Caco-2 (cell line): Measurements from ENCODE around the gene ANO10. TPM values are rescaled to one million over a fixed set of nuclear protein-coding genes. Genes with fewer than 3 reads are reported as not detected.

Experiments
- BruUV-seq: library from RNA; stranded (reverse); fragments of 400-500 nt; replicated peaks from 2 replicates; lab custom pipeline; 2021; lab: Mats Ljungman, UMichigan
- CTCF ChIA-PET: fragments of 300-600 bp; sonication (Branson Sonifier 250); formaldehyde crosslinking; loops from one replicate; lab custom pipeline; 2022; ENCODE audit warnings: antibody characterized with exemption; lab: Charles Lee
- POLR2A ChIA-PET: fragments of 300-600 bp; sonication (Branson Sonifier 250); formaldehyde crosslinking; loops from one replicate; lab custom pipeline; 2022; ENCODE audit warnings: antibody characterized with exemption; lab: Charles Lee
- DNase-seq, 2 experiments: peaks; one replicate each; pipeline versions ENCODE4 v3.0.0 to v3.0.0-alpha.2; 2020 to 2022
- H3K27me3 ChIP-seq: replicated peaks from 2 replicates; pipeline ENCODE4 v1.6.0; 2011; ENCODE audit warnings: low read length; ENCODE audit not compliant: control insufficient read depth, insufficient read depth
- H3K36me3 ChIP-seq: 2 replicates; pipeline ENCODE4 v1.5.1; 2011; ENCODE audit warnings: low read length; ENCODE audit not compliant: control insufficient read depth, insufficient read depth
- H3K4me1 ChIP-seq: fragments of 250-450 bp; sonication (Bioruptor Pico); 2 replicates; pipeline ENCODE4 v1.5.1; 2020; ENCODE audit warnings: mild to moderate bottlenecking
- H3K4me3 ChIP-seq: 2 replicates; pipeline ENCODE4 v1.5.1; 2011; ENCODE audit warnings: low read depth, mild to moderate bottlenecking, control low read depth, low read length
- H3K9me3 ChIP-seq: fragments of 250-450 bp; sonication (Bioruptor Pico); 2 replicates; pipeline ENCODE4 v1.5.1; 2020; ENCODE audit warnings: mild to moderate bottlenecking, moderate library complexity
- H3K27ac Mint-ChIP-seq: one replicate; pipeline ENCODE4 v1.8.0; 2022; ENCODE audit warnings: mixed read lengths; ENCODE audit not compliant: unreplicated experiment
- H3K27me3 Mint-ChIP-seq: one replicate; pipeline ENCODE4 v1.8.0; 2022; ENCODE audit warnings: mixed read lengths; ENCODE audit not compliant: insufficient read depth, unreplicated experiment
- H3K36me3 Mint-ChIP-seq: one replicate; pipeline ENCODE4 v1.8.0; 2022; ENCODE audit warnings: mild to moderate bottlenecking, mixed read lengths; ENCODE audit not compliant: insufficient read depth, unreplicated experiment
- H3K4me1 Mint-ChIP-seq: one replicate; pipeline ENCODE4 v1.8.0; 2022; ENCODE audit warnings: low read depth, mixed read lengths; ENCODE audit not compliant: unreplicated experiment
- H3K4me3 Mint-ChIP-seq: one replicate; pipeline ENCODE4 v1.8.0; 2022; ENCODE audit warnings: mild to moderate bottlenecking, moderate library complexity, mixed read lengths; ENCODE audit not compliant: unreplicated experiment
- H3K9me3 Mint-ChIP-seq: one replicate; pipeline ENCODE4 v1.8.0; 2022; ENCODE audit warnings: mixed read lengths; ENCODE audit not compliant: unreplicated experiment
- intact Hi-C: fragments of 100-400 bp; cut with micrococcal nuclease; formaldehyde crosslinking; loops from one replicate; pipeline ENCODE4 v1.10.0; 2022; ENCODE audit not compliant: unreplicated experiment
- total RNA-seq: library from RNA; stranded (reverse); gene quantifications from 2 replicates; pipeline ENCODE4 v1.2.3, GENCODE V29; 2022
- TF ChIP-seq, protein P1 (sequence below), 2 experiments: fragments of 200-600 bp in 1 of 2; IDR thresholded peaks; 1 replicate in 1 of 2; 2 replicates in 1 of 2; pipeline versions ENCODE4 v1.5.1 to v1.8.0; 2011 to 2022; ENCODE audit warnings: antibody characterized with exemption in 1 of 2, control low read depth in 1 of 2, inconsistent platforms in 1 of 2, low read depth in 1 of 2, low read length in 1 of 2, mild to moderate bottlenecking in 1 of 2, moderate library complexity in 1 of 2; ENCODE audit not compliant: insufficient read depth in 1 of 2, severe bottlenecking in 1 of 2, unreplicated experiment in 1 of 2

The ANO10 gene
- total RNA-seq, 1 experiment from 2014 or later: 24.1 TPM

DNA sequence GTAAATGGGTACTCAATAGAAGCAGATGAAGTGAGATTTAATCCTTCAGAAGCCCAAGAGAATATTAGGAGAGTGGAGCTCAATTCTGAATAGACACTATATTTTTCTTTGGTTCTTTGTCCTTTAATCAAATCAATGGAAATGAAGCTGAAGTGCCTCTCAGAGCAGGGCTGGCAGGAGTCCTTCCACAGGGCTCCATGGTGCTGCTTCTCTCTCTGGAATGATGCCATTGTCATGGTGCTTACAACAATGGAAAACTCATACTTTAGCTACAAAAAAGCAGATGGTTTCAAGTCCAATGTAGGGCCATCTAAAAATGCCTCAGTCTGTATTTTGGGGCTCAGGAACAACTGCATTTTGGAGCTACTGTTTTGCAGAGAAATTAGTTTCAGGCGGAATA is 210.4 kb downstream of the ANO10 start:
- no TSS peak for BruUV-seq
- intact Hi-C loops: no loop called here
- Mint-ChIP-seq H3K27me3 (no peaks in the 10 kb centered on the region), H3K4me1 (peaks cover 6% of the 10 kb centered on the region), H3K27ac (no peak overlapping the region), H3K9me3 (no peaks in the 10 kb centered on the region), H3K4me3 (no peak overlapping the region), H3K36me3 (no peaks in the 10 kb centered on the region)
- Histone ChIP-seq H3K36me3 (no peaks in the 10 kb centered on the region), H3K4me3 (no peak overlapping the region), H3K27me3 (no peaks in the 10 kb centered on the region), H3K9me3 (no peaks in the 10 kb centered on the region), H3K4me1 (no peaks in the 10 kb centered on the region)
- DNase-seq: no peak
- POLR2A ChIA-PET: no interaction called here
- TF ChIP-seq, protein P1, sequence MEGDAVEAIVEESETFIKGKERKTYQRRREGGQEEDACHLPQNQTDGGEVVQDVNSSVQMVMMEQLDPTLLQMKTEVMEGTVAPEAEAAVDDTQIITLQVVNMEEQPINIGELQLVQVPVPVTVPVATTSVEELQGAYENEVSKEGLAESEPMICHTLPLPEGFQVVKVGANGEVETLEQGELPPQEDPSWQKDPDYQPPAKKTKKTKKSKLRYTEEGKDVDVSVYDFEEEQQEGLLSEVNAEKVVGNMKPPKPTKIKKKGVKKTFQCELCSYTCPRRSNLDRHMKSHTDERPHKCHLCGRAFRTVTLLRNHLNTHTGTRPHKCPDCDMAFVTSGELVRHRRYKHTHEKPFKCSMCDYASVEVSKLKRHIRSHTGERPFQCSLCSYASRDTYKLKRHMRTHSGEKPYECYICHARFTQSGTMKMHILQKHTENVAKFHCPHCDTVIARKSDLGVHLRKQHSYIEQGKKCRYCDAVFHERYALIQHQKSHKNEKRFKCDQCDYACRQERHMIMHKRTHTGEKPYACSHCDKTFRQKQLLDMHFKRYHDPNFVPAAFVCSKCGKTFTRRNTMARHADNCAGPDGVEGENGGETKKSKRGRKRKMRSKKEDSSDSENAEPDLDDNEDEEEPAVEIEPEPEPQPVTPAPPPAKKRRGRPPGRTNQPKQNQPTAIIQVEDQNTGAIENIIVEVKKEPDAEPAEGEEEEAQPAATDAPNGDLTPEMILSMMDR (IDR thresholded peaks at IDR 0.05; ENCODE audit: insufficient read depth in 1 of 2, low read depth in 1 of 2, low read length in 1 of 2, severe bottlenecking in 1 of 2, unreplicated experiment in 1 of 2): no peak
- CTCF ChIA-PET: no interaction called here

- H3K27ac Mint-ChIP-seq: no peak overlapping the region
- POLR2A ChIA-PET: no interaction called here
- no peaks in the 10 kb centered on the region for H3K36me3 Mint-ChIP-seq
- H3K4me3 Mint-ChIP-seq: no peak overlapping the region
- no TSS peak for BruUV-seq
- CTCF ChIA-PET: interaction anchor here (0.7 kb wide), 1 partner anchor 267 kb away, joined by 4 read pairs; no protein-coding TSS in a partner anchor
- Histone ChIP-seq H3K4me1 (no peaks in the 10 kb centered on the region), H3K36me3 (no peaks in the 10 kb centered on the region), H3K27me3 (no peaks in the 10 kb centered on the region), H3K4me3 (no peak overlapping the region), H3K9me3 (no peaks in the 10 kb centered on the region)
- TF ChIP-seq, protein P1 (IDR thresholded peaks at IDR 0.05; ENCODE audit: insufficient read depth in 1 of 2, low read depth in 1 of 2, low read length in 1 of 2, severe bottlenecking in 1 of 2, unreplicated experiment in 1 of 2): no peak
- no peak for DNase-seq
- intact Hi-C loops: no loop called here
- H3K9me3 Mint-ChIP-seq: no peaks in the 10 kb centered on the region
- no peaks in the 10 kb centered on the region for H3K27me3 Mint-ChIP-seq
- H3K4me1 Mint-ChIP-seq: peaks cover 6% of the 10 kb centered on the region
Measured at GRCh38 chr3:43410592-43410991, 211.2 kb downstream of the ANO10 start.

- TF ChIP-seq, protein P1 (IDR thresholded peaks at IDR 0.05; ENCODE audit: insufficient read depth in 1 of 2, low read depth in 1 of 2, low read length in 1 of 2, severe bottlenecking in 1 of 2, unreplicated experiment in 1 of 2): no peak
- no peak overlapping the region for H3K4me3 ChIP-seq
- no TSS peak for BruUV-seq
- no peaks in the 10 kb centered on the region for H3K9me3 ChIP-seq
- H3K27ac Mint-ChIP-seq: no peak overlapping the region
- H3K27me3 ChIP-seq: no peaks in the 10 kb centered on the region
- CTCF ChIA-PET: no interaction called here
- intact Hi-C loops: no loop called here
- no peaks in the 10 kb centered on the region for H3K9me3 Mint-ChIP-seq
- DNase-seq: no peak
- no peaks in the 10 kb centered on the region for H3K27me3 Mint-ChIP-seq
- H3K36me3 ChIP-seq: no peaks in the 10 kb centered on the region
- POLR2A ChIA-PET: no interaction called here
- no peaks in the 10 kb centered on the region for H3K4me1 ChIP-seq
- no peak overlapping the region for H3K4me3 Mint-ChIP-seq
- H3K4me1 Mint-ChIP-seq: peaks cover 6% of the 10 kb centered on the region
- H3K36me3 Mint-ChIP-seq: no peaks in the 10 kb centered on the region
Measured at GRCh38 chr3:43409506-43409905, 212.3 kb downstream of the ANO10 start.
